ENCODE results near the gene PRKCA.

The PRKCA gene

DNA sequence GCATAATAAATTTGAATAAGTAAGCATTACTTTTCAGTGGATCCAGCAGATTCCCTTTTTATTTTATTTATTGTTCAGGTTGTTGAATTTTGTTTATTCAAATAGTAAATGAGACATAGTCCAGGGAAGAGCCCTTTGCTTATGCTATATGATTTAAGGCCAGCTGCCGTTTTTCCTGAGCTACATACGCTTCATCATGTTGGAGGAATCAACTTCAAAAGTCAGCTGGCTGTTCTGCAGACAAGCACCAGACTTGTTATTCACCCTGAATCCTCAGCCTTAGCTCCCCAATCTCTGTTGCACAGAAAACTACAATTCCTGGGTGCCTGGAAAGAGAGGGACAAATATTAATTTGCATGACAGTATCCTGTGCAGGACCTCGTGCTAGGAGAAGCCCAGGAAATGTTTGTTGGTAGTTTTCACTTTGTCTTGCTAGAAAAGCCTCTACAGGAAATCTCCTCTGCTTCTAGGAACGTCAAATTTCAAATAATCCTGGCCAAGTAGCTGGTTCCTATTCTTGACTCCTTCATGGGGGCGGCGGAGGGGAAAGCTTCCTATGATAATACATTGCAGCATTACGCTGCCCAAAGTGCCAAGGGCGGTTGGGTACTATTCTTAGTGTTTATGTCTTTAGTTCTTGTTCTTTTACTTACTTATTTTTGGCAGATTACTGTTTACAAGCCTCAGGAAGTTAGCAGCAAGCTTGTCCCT is 101.6 kb downstream of the PRKCA start:
- H3K9me3 Mint-ChIP-seq = no peaks in the 10 kb centered on the region
- peak overlapping the region; percentile 72 for H3K27ac Mint-ChIP-seq
- peaks cover 92% of the 10 kb centered on the region for H3K4me1 Mint-ChIP-seq (ENCODE audit: low read depth)
- H3K27me3 Mint-ChIP-seq = no peaks in the 10 kb centered on the region
- peak overlapping the region; percentile 29 for H3K4me3 Mint-ChIP-seq
- DNase-seq = no peak
- peaks cover 37% of the 10 kb centered on the region for H3K36me3 Mint-ChIP-seq (ENCODE audit: low read depth)

DNA sequence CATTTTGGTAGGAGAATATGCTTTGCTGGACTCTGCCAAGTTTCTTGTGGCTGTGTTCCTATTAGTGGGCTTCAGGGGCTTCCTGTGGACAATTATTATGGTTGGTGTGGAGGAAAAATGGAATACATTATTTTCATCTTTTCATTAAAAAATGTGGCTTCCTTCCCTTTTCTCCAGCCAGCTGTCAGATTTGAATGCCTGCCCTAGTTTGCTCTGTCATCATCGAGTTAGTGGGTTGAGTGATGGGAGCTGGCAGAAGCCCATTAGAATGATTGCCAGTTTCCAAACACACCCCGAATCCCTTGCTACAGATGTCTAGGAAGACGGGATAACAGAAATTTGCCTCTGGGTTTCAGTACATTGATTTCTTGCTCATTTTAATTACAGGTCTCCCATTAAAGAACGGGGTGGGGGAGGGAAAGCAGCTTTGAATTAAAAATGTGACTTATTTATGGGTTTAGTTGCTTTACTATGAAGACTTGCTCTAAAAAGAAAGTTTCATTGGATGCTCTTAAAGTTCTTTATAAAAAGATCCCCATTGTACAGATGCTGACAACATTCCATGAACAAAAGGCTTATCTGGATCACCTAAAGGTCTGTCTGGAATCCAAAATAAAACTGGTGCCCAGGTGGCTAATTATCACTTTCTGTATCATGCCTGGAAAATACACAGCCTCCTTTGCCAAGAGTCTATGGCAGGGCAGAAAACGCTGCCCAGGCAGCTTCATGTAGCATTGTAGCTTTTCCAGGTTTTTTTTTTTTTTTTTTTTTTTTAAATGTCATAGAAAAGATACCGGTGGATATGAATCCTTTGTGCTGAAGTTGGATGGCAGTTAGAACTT is 103.6 kb downstream of the PRKCA start:
- Mint-ChIP-seq H3K4me3 (no peak overlapping the region), H3K27ac (peak overlapping the region; percentile 88), H3K4me1 (ENCODE audit: low read depth) (peaks cover 85% of the 10 kb centered on the region), H3K36me3 (ENCODE audit: low read depth) (peaks cover 27% of the 10 kb centered on the region), H3K27me3 (no peaks in the 10 kb centered on the region), H3K9me3 (no peaks in the 10 kb centered on the region)
- DNase-seq = no peak

DNA sequence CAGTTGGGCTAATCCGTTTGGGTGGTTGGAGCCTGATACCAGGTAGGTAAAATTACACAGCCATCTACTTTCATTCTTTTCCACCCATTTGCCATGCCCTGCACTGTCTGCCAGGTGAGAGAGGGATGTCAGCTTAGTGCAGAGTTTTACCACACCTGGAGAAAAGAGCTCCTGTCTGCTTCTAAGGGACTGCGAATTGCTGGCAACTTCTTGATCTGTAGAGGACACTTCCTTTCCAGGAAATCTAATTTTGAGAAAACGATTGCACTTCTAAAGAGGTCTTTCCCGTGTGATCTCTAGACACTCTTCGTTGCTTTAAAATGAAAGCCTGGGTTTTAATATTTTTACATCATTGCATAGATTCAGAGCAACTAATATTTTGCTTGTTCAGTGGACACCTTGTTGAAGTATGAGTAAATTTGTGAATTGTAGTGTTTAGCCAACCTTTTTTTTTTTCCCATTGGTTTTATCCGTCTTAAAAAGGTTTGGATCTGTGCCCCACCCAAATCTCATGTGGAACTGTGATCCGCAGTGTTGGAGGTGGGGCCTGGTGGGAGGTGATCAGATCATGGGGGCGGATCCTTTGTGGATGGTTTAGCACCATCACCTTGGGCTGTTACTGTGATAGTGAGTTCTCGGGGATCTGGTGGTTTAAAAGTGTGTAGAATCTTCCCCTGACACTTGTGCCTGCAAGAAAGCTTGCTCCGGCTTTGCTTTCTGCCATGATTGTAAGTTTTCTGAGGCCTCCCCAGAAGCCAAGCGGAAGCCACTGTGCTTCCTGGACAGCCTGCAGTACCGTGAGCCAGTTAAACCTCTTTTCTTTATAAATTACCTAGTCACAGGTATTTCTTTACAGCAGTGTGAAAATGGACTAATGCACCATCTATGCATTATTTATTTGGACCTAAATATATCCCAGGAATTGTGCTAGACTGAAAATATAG is 104.6 kb downstream of the PRKCA start:
- H3K27ac Mint-ChIP-seq = peak overlapping the region; percentile 88
- no peaks in the 10 kb centered on the region for H3K9me3 Mint-ChIP-seq
- H3K4me1 Mint-ChIP-seq (ENCODE audit: low read depth) = peaks cover 81% of the 10 kb centered on the region
- peak overlapping the region; percentile 62 for H3K4me3 Mint-ChIP-seq
- no peaks in the 10 kb centered on the region for H3K27me3 Mint-ChIP-seq
- no peak for DNase-seq
- H3K36me3 Mint-ChIP-seq (ENCODE audit: low read depth) = peaks cover 22% of the 10 kb centered on the region

DNA sequence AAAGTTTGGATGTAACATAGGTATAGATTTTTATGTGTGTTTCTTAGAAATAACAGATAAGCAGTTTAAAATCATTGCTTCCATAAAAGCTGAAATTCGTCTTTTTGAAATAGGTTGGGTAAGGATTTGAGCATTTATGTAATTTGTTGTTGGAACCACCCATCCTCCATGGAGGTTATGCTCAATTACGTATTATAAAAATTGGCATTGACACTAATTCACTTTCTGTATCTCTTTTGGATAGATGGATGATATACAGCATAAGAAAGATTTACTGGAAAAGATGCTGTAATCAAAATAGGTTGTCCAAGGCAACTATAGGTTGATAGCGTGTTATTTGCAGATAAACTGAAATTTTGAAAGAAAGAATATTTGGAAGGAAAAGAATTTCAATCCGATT is 105.5 kb downstream of the PRKCA start:
- Mint-ChIP-seq H3K27ac (no peak overlapping the region), H3K4me3 (no peak overlapping the region), H3K36me3 (ENCODE audit: low read depth) (peaks cover 25% of the 10 kb centered on the region), H3K27me3 (no peaks in the 10 kb centered on the region), H3K9me3 (no peaks in the 10 kb centered on the region), H3K4me1 (ENCODE audit: low read depth) (peaks cover 77% of the 10 kb centered on the region)
- DNase-seq = no peak

DNA sequence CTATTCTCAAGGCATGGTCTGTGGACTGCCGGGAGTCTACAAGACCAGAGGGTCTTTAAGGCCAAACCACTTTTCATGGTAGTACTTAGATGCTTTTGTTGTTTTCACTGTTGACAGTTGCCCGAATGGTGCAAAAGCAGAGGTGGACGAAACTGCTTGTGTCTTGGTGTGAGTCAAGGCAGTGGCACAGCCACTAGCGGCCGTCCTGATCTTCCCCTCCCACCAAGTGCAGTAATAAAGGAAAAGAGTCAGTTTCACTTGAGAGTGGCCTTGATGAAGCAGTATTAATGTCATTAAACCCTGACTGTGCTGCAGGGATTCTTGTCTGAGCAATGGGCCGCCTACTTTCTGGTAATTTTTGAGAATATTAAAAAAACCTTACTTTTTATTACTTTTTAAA is 109.1 kb downstream of the PRKCA start:
- Mint-ChIP-seq H3K4me3 (no peak overlapping the region), H3K9me3 (peaks cover 2% of the 10 kb centered on the region), H3K36me3 (ENCODE audit: low read depth) (peaks cover 24% of the 10 kb centered on the region), H3K27me3 (no peaks in the 10 kb centered on the region), H3K4me1 (ENCODE audit: low read depth) (peaks cover 78% of the 10 kb centered on the region), H3K27ac (no peak overlapping the region)
- no peak for DNase-seq

DNA sequence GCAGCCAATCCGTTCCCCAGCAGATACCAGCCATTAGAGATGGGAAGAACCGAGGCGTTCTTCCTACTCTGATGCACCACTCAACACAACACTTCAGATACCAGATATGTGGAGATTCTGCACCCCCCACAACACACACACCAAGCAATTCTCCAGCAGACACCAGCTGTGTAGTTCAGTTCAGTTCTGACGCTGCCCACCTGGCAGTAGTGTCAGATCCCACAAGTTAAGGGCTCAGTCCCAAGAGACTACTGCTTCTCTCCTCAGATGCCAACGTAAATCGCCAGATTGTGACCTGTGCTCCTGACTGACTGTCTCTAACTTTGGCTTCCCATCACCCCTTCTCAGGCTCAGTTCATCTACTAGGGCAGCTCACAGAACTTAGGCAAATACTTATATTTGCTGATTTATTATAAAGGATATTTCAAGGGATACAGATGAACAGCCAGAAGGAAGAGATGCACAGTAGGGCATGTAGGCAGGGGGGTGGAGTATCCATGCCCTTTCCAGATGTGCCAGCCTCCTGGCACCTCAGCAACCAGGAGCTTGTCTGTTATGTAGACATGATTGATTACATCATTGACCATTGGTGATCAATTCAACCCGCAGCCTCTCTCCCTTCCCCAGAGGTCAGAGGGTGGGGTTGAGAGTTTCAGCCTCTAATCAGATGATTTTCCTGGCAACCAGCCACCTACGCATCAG is 110.6 kb downstream of the PRKCA start:
- Mint-ChIP-seq H3K36me3 (ENCODE audit: low read depth) (peaks cover 16% of the 10 kb centered on the region), H3K27ac (peak overlapping the region; percentile 50), H3K4me1 (ENCODE audit: low read depth) (peaks cover 75% of the 10 kb centered on the region), H3K27me3 (no peaks in the 10 kb centered on the region), H3K4me3 (no peak overlapping the region), H3K9me3 (peaks cover 2% of the 10 kb centered on the region)
- DNase-seq = no peak

DNA sequence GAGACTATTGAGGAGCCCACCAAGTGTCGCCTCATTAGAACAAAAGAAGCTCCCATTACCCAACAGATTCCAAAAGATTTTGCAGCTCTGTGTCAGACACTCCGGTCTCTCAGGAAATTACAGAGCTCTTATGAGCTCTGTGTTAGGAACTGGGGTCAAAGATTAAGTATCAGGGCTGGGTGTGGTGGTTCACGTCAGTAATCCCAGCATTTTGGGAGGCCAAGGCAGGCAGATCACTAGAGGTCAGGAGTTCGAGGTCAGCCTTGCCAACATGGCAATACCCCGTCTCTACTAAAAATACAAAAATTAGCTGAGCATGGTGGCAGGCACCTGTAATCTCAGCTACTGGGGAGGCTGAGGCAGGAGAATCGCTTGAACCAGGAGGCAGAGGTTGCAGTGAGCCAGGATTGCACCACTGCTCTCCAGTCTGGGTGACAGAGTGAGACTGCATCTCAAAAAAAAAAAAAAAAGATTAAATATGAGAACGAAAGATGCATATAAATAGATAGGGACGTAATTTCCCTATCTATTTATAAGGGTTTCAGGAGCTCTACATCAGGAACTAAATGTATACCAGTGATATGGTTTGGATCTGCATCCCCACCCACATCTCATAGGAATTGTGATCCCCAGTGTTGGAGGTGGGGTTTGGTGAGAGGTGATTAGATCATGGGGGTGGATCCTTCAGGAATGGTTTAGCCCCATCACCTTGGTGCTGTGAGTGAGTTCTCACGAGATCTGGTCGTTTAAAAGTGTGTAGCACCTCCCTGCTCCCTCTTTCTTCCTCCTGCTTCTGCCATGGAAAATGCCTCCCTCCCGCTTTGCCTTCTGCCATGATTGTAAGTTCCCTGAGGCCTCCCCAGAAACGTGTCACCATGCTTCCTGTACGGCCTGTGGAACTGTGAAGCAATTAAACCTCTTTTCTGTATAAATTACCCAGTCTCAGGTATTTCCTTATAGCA is 111.4 kb downstream of the PRKCA start:
- H3K27me3 Mint-ChIP-seq = no peaks in the 10 kb centered on the region
- peaks cover 16% of the 10 kb centered on the region for H3K36me3 Mint-ChIP-seq (ENCODE audit: low read depth)
- H3K9me3 Mint-ChIP-seq = peaks cover 2% of the 10 kb centered on the region
- peak overlapping the region; percentile 54 for H3K27ac Mint-ChIP-seq
- peaks cover 70% of the 10 kb centered on the region for H3K4me1 Mint-ChIP-seq (ENCODE audit: low read depth)
- no peak overlapping the region for H3K4me3 Mint-ChIP-seq
- DNase-seq = no peak

DNA sequence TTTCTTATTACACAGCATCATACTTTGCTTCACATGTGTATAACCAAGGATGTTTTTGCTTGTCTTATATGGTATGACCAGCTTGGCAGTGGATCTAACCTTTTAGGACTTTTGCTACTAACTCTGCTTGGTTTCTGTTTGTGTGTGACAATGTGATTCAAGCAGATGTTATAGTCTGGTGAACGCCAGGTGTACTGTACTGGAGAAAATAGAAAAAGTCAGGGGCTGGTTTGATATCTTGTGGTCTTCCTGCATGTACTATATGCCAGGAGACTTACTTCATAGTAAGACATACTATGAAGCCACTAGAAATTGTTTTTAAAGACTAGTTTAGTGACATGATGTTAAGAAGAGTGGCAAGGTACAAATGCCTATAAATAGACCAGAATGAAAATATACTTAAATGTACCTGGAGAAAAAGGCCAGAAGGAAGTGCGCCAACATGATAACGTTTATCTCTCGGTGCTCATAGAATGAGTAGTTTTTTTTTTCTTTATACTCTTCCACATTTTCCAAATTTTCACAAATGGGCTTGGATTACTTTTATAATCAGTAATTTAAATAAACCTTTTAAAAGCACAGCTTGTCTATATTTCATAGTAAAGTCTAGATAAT is 112.3 kb downstream of the PRKCA start:
- DNase-seq = no peak
- H3K27me3 Mint-ChIP-seq = no peaks in the 10 kb centered on the region
- peak overlapping the region; percentile 54 for H3K27ac Mint-ChIP-seq
- no peak overlapping the region for H3K4me3 Mint-ChIP-seq
- peaks cover 2% of the 10 kb centered on the region for H3K9me3 Mint-ChIP-seq
- H3K4me1 Mint-ChIP-seq (ENCODE audit: low read depth) = peaks cover 68% of the 10 kb centered on the region
- peaks cover 13% of the 10 kb centered on the region for H3K36me3 Mint-ChIP-seq (ENCODE audit: low read depth)

DNA sequence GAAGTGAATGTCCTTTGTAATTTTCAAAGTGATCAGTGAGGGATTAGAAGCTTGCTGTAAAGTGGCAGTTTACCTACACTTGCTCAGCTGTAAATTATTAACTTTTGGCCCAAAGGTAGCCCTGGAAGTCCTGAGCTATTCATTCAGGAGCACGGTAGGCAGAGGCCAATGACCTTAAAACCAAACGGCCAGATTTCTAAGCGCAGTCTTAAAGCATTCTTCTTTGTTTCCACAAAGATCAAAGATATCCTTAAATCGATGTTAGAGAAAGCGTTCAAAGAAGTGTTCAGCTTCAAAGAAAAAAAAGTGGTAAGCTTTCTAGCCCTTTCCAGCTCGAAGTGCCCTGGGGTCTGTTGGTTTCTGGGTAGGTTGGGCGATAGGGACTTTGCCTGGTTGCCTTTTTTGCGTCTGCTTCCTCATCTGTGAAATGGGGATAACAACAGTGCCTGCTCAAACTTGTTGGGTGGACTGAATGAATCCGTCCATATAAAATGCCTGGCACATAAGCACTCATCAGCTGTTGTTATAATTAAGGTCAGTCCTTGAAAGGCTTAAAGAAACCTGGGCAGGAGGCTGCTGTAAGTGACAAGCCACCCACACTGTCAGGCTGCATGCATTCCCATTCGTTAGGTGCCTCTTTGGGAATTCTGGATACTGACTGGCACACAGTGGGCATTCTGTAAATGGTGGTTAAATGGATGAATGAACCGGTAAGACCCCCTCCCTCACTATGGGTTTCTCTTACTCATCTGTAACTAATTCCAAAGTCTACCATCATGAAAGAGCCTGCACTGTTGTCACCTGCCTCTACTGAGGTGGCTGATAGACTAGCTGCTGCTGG is 113.2 kb downstream of the PRKCA start:
- no peak overlapping the region for H3K4me3 Mint-ChIP-seq

DNA sequence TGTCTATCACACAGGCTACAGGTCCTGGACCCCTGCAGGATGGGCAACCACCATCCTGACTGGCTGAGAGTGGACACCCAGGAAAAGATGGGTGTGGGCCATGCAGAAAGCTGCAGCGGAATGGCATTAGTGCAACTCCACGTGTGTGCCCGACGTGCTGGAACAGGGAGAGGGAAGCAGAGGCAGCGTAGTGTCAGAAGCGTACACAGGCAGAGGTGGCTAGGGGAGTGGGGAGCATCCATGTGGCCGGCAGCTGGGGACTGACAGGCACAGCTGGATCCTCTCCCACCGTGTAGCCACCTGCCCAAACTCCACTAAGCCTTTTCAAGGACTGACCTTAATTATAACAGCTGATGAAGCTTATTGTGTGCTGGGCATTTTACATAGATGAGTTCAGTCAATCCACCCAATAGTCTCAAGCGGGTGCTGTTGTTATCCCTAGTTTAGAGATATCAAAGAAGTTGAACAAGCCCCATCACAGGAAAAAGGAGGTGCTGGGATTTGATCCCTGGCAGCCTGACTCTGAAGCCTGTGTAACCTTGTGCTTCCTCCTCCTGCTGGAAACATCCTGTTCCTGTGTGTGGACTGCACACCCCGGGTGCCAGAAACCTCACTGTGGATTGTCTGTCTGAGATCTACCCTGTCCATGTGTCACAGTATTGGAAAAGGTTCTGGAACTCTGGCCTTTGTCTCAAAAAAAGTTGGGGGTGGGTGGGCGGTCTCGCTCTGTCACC is 114.0 kb downstream of the PRKCA start:
- Mint-ChIP-seq H3K27ac (no peak overlapping the region), H3K9me3 (peaks cover 2% of the 10 kb centered on the region), H3K4me3 (no peak overlapping the region), H3K4me1 (ENCODE audit: low read depth) (peaks cover 71% of the 10 kb centered on the region), H3K27me3 (no peaks in the 10 kb centered on the region), H3K36me3 (ENCODE audit: low read depth) (peaks cover 19% of the 10 kb centered on the region)
- DNase-seq = no peak

More for the DNA sequence above, 113.2 kb downstream of the PRKCA start:
- H3K27ac Mint-ChIP-seq = peak overlapping the region; percentile 69
- H3K4me1 Mint-ChIP-seq (ENCODE audit: low read depth) = peaks cover 68% of the 10 kb centered on the region
- no peak for DNase-seq
- H3K27me3 Mint-ChIP-seq = no peaks in the 10 kb centered on the region
- H3K9me3 Mint-ChIP-seq = peaks cover 2% of the 10 kb centered on the region
- peaks cover 13% of the 10 kb centered on the region for H3K36me3 Mint-ChIP-seq (ENCODE audit: low read depth)

DNA sequence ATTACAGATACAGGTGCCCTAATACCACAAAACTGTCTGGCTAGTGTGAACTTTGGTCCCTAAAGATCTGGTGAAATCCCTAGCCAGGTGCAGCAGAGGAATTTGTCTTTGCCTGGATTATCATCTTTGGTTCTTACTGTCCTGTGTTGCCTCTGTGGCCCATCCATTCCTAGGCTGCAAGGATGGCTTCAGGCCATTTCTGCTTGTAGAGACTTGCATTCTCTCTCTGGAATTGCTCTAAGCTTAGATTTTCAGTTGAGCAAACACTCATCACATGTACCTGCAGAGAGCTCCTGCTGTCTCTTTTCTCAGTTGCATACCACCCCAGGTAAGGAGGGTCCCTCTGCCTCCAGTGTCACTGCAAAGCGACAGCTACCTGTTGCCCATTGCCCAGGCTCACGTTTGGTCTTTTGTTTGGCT is 114.9 kb downstream of the PRKCA start:
- Mint-ChIP-seq H3K4me1 (ENCODE audit: low read depth) (peaks cover 75% of the 10 kb centered on the region), H3K9me3 (peaks cover 2% of the 10 kb centered on the region), H3K27ac (no peak overlapping the region), H3K4me3 (no peak overlapping the region), H3K27me3 (no peaks in the 10 kb centered on the region), H3K36me3 (ENCODE audit: low read depth) (peaks cover 25% of the 10 kb centered on the region)
- no peak for DNase-seq

All from activated T-cell treated with anti-CD3 and anti-CD28 coated beads, Interleukin-2, amount 50 U/mL, for 24 hours (primary cell).